Suppressor macrophage (primary cell): Measurements from ENCODE around the gene IGFBP3.

ENCODE experiments used
- DNase-seq, 4 experiments: peaks; one replicate each; pipeline ENCODE4 v3.0.0-alpha.2; 2020 to 2022

The IGFBP3 gene

GRCh38 chr7:45872116-45873034 lies 48.7 kb downstream of the IGFBP3 start:
- peak in 2 of 4 experiments; percentile 5 to 8 for DNase-seq

- no peak for DNase-seq
Measured at GRCh38 chr7:45869426-45869825, 51.6 kb downstream of the IGFBP3 start.

- no peak for DNase-seq
Measured at GRCh38 chr7:45867471-45867870, 53.6 kb downstream of the IGFBP3 start.

- DNase-seq: no peak
Measured at GRCh38 chr7:45865594-45866410, 55.3 kb downstream of the IGFBP3 start.

- no peak for DNase-seq
Measured at GRCh38 chr7:45863715-45864114, 57.4 kb downstream of the IGFBP3 start.
